Upper lobe of left lung (tissue), 6 donors: ENCODE measurements around the gene COG5. TPM values are rescaled to one million over a fixed set of nuclear protein-coding genes. Genes with fewer than 3 reads are reported as not detected.

Experiments
- ATAC-seq, 2 donors: fragments of 200-7000 bp; cut with Tn5 transposase; one replicate each; pipeline ENCODE4 v1.9.1; 2022; ENCODE audit warnings: mild to moderate bottlenecking in 2 of 2, moderate library complexity in 2 of 2; ENCODE audit not compliant: low FRiP score in 2 of 2
- DNase-seq, 2 donors: peaks; one replicate each; pipeline ENCODE4 v3.0.0-alpha.2; 2019 to 2020
- H3K27ac ChIP-seq, 4 donors: fragments of 200-600 bp; sonication (generic); one replicate each; pipeline ENCODE4 v1.5.1; 2016 to 2019
- H3K27me3 ChIP-seq, 4 donors: fragments of 200-600 bp; sonication (generic); one replicate each; pipeline ENCODE4 v1.5.1; 2017 to 2019
- H3K36me3 ChIP-seq, 4 donors: fragments of 200-600 bp; sonication (generic); one replicate each; pipeline ENCODE4 v1.5.1; 2016 to 2019
- H3K4me1 ChIP-seq, 4 donors: fragments of 200-600 bp; sonication (generic); one replicate each; pipeline ENCODE4 v1.5.1; 2018 to 2019
- H3K4me3 ChIP-seq, 4 donors: fragments of 200-600 bp; sonication (generic); one replicate each; pipeline ENCODE4 v1.5.1; 2017 to 2019; ENCODE audit warnings: mild to moderate bottlenecking in 2 of 4, moderate library complexity in 1 of 4
- H3K9me3 ChIP-seq, 4 donors: fragments of 200-600 bp; sonication (generic); one replicate each; pipeline ENCODE4 v1.5.1; 2018 to 2019
- EP300 ChIP-seq, 4 donors: sonication (generic); formaldehyde crosslinking; IDR thresholded peaks; one replicate each; pipeline ENCODE4 v1.5.1; 2017; ENCODE audit warnings: antibody characterized with exemption in 4 of 4, control low read depth in 2 of 4
- POLR2A ChIP-seq, 4 donors: fragments of 450-650 bp; IDR thresholded peaks; one replicate each; pipeline ENCODE4 v1.5.1; 2016 to 2017; ENCODE audit warnings: antibody characterized with exemption in 4 of 4, mild to moderate bottlenecking in 2 of 4
- POLR2AphosphoS5 ChIP-seq, 2 donors: sonication (generic); formaldehyde crosslinking; IDR thresholded peaks; one replicate each; pipeline ENCODE4 v1.5.1; 2017; ENCODE audit warnings: antibody characterized with exemption in 2 of 2
- WGBS, 2 donors: methylation state at CpG; one replicate each; pipeline ENCODE4 v1.1.5; 2017 to 2018; 5-methylcytosine and 5-hydroxymethylcytosine counted together
- total RNA-seq, 6 donors: library from RNA; depleted of rRNA in 4 of 6; stranded (reverse); fragments of >200 nt in 4 of 6; gene quantifications; one replicate each; pipeline versions ENCODE4 v1.1.0 to v1.2.1, GENCODE V29; 2016 to 2021
- TF ChIP-seq, protein P1 (sequence below), 6 experiments: fragments of 450-650 bp in 4 of 6; fragments of 200-600 bp in 2 of 6; sonication (generic) in 2 of 6; IDR thresholded peaks; one replicate each; pipeline ENCODE4 v1.5.1; 2016 to 2019; ENCODE audit warnings: antibody characterized with exemption in 6 of 6
- donor health status: DM: no; HTN: no; CAD: no; lungs with moderate emphysema.
- donor health status: DM: no; HTN: yes; CAD: no; lungs with severe emphysema.

COG5 gene
- total RNA-seq, 6 donors from 2014 or later, result 31.6 to 88.0 (median 50.5) TPM

DNA sequence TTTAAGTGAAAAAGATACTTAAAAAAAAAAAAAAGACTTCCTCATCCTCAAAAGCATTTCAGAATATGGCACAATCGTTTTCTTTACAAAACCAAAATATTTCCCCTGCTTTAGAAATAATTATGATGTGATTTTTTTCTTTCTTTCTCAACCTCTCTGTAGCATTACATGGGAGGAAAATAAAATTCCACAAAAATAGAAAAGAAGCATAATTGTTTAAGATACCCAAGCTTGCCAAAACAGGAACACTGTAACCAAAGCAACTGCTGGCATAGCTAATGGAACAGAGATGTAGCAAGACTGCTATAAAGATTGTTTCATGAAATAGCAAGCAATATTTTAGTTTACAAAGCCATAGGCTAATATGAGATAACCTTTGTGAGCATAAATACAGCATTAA is 169.4 kb downstream of the COG5 start:
- no peaks in the 10 kb centered on the region for H3K27me3 ChIP-seq
- WGBS, 2 donors, result 79 to 85% methylated on average over 1 of the region's 1 CpG
- no peak for ATAC-seq
- H3K27ac ChIP-seq, result no peak overlapping the region
- no peaks in the 10 kb centered on the region for H3K4me1 ChIP-seq
- no peak for DNase-seq
- H3K4me3 ChIP-seq, result no peak overlapping the region
- TF ChIP-seq, protein P1, sequence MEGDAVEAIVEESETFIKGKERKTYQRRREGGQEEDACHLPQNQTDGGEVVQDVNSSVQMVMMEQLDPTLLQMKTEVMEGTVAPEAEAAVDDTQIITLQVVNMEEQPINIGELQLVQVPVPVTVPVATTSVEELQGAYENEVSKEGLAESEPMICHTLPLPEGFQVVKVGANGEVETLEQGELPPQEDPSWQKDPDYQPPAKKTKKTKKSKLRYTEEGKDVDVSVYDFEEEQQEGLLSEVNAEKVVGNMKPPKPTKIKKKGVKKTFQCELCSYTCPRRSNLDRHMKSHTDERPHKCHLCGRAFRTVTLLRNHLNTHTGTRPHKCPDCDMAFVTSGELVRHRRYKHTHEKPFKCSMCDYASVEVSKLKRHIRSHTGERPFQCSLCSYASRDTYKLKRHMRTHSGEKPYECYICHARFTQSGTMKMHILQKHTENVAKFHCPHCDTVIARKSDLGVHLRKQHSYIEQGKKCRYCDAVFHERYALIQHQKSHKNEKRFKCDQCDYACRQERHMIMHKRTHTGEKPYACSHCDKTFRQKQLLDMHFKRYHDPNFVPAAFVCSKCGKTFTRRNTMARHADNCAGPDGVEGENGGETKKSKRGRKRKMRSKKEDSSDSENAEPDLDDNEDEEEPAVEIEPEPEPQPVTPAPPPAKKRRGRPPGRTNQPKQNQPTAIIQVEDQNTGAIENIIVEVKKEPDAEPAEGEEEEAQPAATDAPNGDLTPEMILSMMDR (IDR thresholded peaks at IDR 0.05), result no peak
- TF ChIP-seq POLR2A (IDR thresholded peaks at IDR 0.05) (no peak), EP300 (IDR thresholded peaks at IDR 0.05) (no peak), POLR2AphosphoS5 (IDR thresholded peaks at IDR 0.05) (no peak)
- H3K9me3 ChIP-seq, result no peaks in the 10 kb centered on the region
- no peaks in the 10 kb centered on the region for H3K36me3 ChIP-seq

GRCh38 chr7:107392830-107393229 is 170.9 kb downstream of the COG5 start:
- Histone ChIP-seq H3K4me1 (no peaks in the 10 kb centered on the region), H3K4me3 (no peak overlapping the region), H3K36me3 (no peaks in the 10 kb centered on the region), H3K27ac (no peak overlapping the region), H3K9me3 (no peaks in the 10 kb centered on the region), H3K27me3 (no peaks in the 10 kb centered on the region)
- no peak for ATAC-seq
- WGBS, 2 donors, result 97 to 100% methylated on average over 3 of the region's 3 CpGs
- no peak for DNase-seq
- TF ChIP-seq, protein P1 (IDR thresholded peaks at IDR 0.05), result no peak
- TF ChIP-seq POLR2AphosphoS5 (IDR thresholded peaks at IDR 0.05) (no peak), EP300 (IDR thresholded peaks at IDR 0.05) (no peak), POLR2A (IDR thresholded peaks at IDR 0.05) (no peak)

GRCh38 chr7:107390916-107391315 is 172.8 kb downstream of the COG5 start:
- Histone ChIP-seq H3K36me3 (no peaks in the 10 kb centered on the region), H3K4me1 (peaks cover 0 to 12% (median 4%) of the 10 kb centered on the region in 4 donors), H3K27ac (no peak overlapping the region), H3K4me3 (no peak overlapping the region), H3K27me3 (no peaks in the 10 kb centered on the region), H3K9me3 (no peaks in the 10 kb centered on the region)
- ATAC-seq (no peak), DNase-seq (no peak)
- WGBS, 2 donors, result 71 to 81% methylated on average over 8 of the region's 8 CpGs
- TF ChIP-seq, protein P1 (IDR thresholded peaks at IDR 0.05), result no peak
- TF ChIP-seq POLR2A (IDR thresholded peaks at IDR 0.05) (no peak), POLR2AphosphoS5 (IDR thresholded peaks at IDR 0.05) (no peak), EP300 (IDR thresholded peaks at IDR 0.05) (no peak)

DNA sequence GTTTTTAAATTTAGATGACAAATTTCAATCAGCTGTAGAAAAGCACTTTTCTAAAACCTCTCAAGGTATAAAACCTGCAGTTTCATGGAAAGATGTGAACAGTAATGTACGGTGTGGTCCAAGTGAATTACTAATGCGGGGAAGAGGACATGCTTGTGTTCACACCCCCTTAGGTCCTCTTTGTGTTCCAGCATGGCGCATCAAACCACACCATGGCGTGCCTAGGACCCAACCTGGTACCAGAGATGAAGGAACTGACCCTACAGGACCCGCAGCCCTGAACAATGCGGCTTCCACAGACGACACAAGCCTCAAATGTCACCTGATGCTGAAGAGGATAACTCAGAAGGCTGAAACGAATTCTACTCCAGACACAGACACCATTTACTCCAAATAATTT is 175.1 kb downstream of the COG5 start:
- DNase-seq (no peak), ATAC-seq (no peak)
- Histone ChIP-seq H3K36me3 (no peaks in the 10 kb centered on the region), H3K4me3 (no peak overlapping the region), H3K9me3 (no peaks in the 10 kb centered on the region), H3K27me3 (no peaks in the 10 kb centered on the region), H3K27ac (no peak overlapping the region), H3K4me1 (peaks cover 0 to 12% (median 4%) of the 10 kb centered on the region in 4 donors)
- 92 to 96% methylated on average over 8 of the region's 8 CpGs for WGBS, 2 donors
- no peak for TF ChIP-seq POLR2AphosphoS5 (IDR thresholded peaks at IDR 0.05)
- no peak for TF ChIP-seq POLR2A (IDR thresholded peaks at IDR 0.05)
- TF ChIP-seq, protein P1 (IDR thresholded peaks at IDR 0.05), result no peak
- TF ChIP-seq EP300 (IDR thresholded peaks at IDR 0.05), result no peak

DNA sequence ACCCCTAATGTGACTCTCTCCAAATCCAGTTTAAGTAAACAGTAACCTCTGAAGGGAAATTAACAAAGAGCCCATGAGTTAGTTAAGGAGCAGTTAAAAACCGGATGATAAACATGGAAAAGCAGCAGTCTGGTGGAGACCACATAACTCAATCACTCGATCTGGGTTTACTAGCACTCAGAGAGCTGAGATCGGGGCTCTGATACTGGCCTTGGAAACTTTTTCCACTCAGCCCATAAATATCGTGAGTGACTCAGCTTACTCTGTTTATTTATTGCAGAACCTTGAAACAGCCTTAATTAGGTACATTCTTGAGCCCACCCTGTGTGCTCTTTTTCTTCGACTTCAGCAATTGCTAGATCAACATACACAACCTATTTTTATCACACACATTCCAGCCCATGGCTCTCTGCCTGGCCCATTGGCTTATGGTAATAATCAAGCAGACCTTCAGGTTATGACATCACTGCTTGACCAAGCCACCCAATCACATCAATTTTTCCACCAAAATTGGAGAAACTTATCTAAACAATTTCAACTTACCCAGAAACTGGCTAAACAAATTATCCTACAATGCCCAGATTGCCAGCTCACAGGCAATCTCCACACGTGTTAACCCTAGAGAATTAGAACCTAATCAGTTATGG is 176.0 kb downstream of the COG5 start:
- no peak for TF ChIP-seq POLR2AphosphoS5 (IDR thresholded peaks at IDR 0.05)
- TF ChIP-seq, protein P1 (IDR thresholded peaks at IDR 0.05), result no peak
- TF ChIP-seq POLR2A (IDR thresholded peaks at IDR 0.05), result no peak
- TF ChIP-seq EP300 (IDR thresholded peaks at IDR 0.05), result no peak
- no peaks in the 10 kb centered on the region for H3K9me3 ChIP-seq
- H3K27ac ChIP-seq, result no peak overlapping the region
- no peak overlapping the region for H3K4me3 ChIP-seq
- no peak for DNase-seq
- WGBS, 2 donors, result 49 to 53% methylated on average over 6 of the region's 6 CpGs
- ATAC-seq, result no peak
- H3K36me3 ChIP-seq, result no peaks in the 10 kb centered on the region
- peaks cover 0 to 12% (median 4%) of the 10 kb centered on the region in 4 donors for H3K4me1 ChIP-seq
- no peaks in the 10 kb centered on the region for H3K27me3 ChIP-seq
